Measurements from ENCODE around the gene PAK4. TPM values are rescaled to one million over a fixed set of nuclear protein-coding genes. Genes with fewer than 3 reads are reported as not detected.
"Not testable (repeated sequence)": the region's sequence is repeated elsewhere in the genome, so short reads cannot be mapped to it uniquely, and the experiment has no call there.

PAK4 gene
- total RNA-seq, 5 donors from 2014 or later (not counting 1 experiment from before 2014, with no cell fraction given) = 8.6 to 16.8 (median 12.9) TPM

DNA sequence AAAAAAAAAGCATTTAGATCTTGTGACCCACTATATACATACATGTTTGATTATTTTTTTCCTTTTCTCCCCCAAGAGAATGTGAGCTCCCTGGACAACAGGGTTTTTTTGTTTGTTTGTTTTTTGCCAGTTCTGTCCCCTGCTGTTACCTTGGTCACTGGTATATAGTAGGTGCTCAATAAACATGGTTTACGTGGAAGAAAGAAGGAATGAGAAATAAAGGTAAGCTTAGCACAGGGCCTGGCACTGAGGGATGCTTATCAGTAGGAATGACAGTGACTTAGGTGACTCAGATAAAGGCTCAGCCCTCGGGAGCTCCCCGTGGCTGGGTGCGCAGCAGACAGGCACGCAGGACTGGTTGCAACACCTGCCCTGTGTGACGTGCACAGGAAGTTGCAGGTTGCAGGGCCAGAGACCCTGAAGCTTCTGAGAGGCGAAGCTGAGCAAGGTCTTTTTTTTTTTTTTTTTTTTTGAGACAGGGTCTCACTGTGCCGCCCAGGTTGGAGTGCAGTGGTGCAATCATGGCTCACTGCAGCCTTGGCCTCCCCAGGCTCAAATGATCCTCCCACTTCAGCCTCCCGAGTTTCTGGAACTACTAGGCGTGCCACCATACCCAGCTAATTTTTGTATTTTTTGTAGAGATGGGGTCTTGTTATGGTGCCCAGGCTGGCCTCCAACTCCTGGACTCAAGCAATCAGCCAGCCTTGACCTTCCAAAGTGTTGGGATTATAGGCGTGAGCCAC lies 10.3 kb upstream of the PAK4 start:
- Histone ChIP-seq H3K4me3 (ENCODE audit: control insufficient read depth in 1 of 2, extremely low read depth in 1 of 2, low read length in 1 of 2) (no peak overlapping the region), H3K9me3 (no peaks in the 10 kb centered on the region), H3K27me3 (replicated peaks in 1 of 2; ENCODE audit: control insufficient read depth in 2 of 2, extremely low read depth in 1 of 2, insufficient read depth in 2 of 2, low read length in 1 of 2) (peaks cover 0 to 27% of the 10 kb centered on the region in 2 experiments), H3K4me1 (ENCODE audit: control insufficient read depth in 1 of 2, extremely low read depth in 1 of 2, insufficient read depth in 2 of 2, low read length in 2 of 2) (peaks cover 0 to 5% of the 10 kb centered on the region in 2 experiments), H3K36me3 (ENCODE audit: control insufficient read depth in 2 of 2, extremely low read depth in 1 of 2, insufficient read depth in 1 of 2, low read length in 1 of 2) (no peaks in the 10 kb centered on the region), H3K27ac (ENCODE audit: low read length) (no peak overlapping the region)
- H3K27me3 Mint-ChIP-seq = peaks cover 4% of the 10 kb centered on the region in 2 donors
- ChIA-PET CTCF (interaction anchor here (0.6 to 0.7 kb wide), 4 partner anchors 32 to 701 kb away, joined by 3 to 4 read pairs (median 3); no protein-coding TSS in a partner anchor), POLR2A (interaction anchor here in 1 of 2 donors (0.5 kb wide), 1 partner anchor 103 kb away, joined by 7 read pairs; no protein-coding TSS in a partner anchor)
- H3K9me3 Mint-ChIP-seq = no peaks in the 10 kb centered on the region
- DNase-seq = no peak
- H3K4me3 Mint-ChIP-seq = no peak overlapping the region
- no peak overlapping the region for H3K27ac Mint-ChIP-seq
- no peak for ATAC-seq (replicated peaks in 1 of 4)
- 78% methylated on average over 7 of the region's 11 CpGs for WGBS (ENCODE audit: insufficient coverage)
- H3K4me1 Mint-ChIP-seq = peaks cover 3 to 6% (median 6%) of the 10 kb centered on the region in 3 donors
- no peaks in the 10 kb centered on the region for H3K36me3 Mint-ChIP-seq

DNA sequence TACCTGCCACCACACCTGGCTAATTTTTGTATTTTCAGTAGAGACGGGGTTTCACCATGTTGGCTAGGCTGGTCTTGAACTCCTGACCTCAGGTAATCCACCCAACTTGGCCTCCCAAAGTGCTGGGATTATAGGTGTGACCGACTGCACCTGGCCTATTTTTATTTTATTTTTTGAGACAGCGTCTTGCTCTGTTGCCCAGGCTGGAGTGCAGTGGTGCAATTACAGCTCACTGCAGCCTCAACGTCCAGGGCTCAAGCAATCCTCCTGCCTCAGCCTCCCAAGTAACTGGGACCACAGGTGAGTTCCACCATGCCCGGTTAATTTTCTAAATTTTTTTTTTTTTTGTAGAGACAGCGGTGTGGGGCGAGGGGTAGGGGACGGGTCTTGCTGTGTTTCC lies 8.6 kb upstream of the PAK4 start:
- H3K9me3 Mint-ChIP-seq; H3K27ac ChIP-seq (ENCODE audit: low read length); ATAC-seq (replicated peaks in 1 of 4); H3K4me3 Mint-ChIP-seq; H3K9me3 ChIP-seq; H3K36me3 ChIP-seq (ENCODE audit: control insufficient read depth in 2 of 2, extremely low read depth in 1 of 2, insufficient read depth in 1 of 2, low read length in 1 of 2); H3K36me3 Mint-ChIP-seq; H3K4me1 ChIP-seq (ENCODE audit: control insufficient read depth in 1 of 2, extremely low read depth in 1 of 2, insufficient read depth in 2 of 2, low read length in 2 of 2); H3K4me3 ChIP-seq (ENCODE audit: control insufficient read depth in 1 of 2, extremely low read depth in 1 of 2, low read length in 1 of 2); H3K27ac Mint-ChIP-seq; DNase-seq; POLR2A ChIA-PET; CTCF ChIA-PET; H3K4me1 Mint-ChIP-seq: not testable (repeated sequence)
- H3K27me3 Mint-ChIP-seq = peaks cover 4 to 10% of the 10 kb centered on the region in 2 donors
- 81% methylated on average over 6 of the region's 8 CpGs for WGBS (ENCODE audit: insufficient coverage)
- H3K27me3 ChIP-seq (replicated peaks in 1 of 2; ENCODE audit: control insufficient read depth in 2 of 2, extremely low read depth in 1 of 2, insufficient read depth in 2 of 2, low read length in 1 of 2) = peaks cover 0 to 29% of the 10 kb centered on the region in 2 experiments

DNA sequence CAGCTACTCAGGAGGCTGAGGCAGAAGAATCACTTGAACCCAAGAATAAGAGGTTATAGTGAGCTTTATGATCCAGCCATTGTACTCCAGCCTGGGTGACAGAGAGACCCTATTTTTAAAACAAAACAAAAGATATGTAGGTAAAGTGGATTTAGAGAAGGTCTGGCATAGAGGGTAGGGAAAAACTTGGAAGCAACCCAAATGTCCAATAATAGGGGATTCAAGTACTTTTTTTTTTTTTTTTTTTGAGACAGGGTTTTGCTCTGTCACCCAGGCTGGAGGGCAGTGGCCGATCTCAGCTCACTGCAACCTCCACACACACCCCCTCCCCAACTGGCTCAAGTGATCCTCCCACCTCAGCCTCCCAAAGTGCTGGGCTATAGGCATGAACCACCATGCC lies 5.8 kb upstream of the PAK4 start:
- no peaks in the 10 kb centered on the region for H3K36me3 Mint-ChIP-seq
- Histone ChIP-seq H3K36me3 (ENCODE audit: control insufficient read depth in 2 of 2, extremely low read depth in 1 of 2, insufficient read depth in 1 of 2, low read length in 1 of 2) (no peaks in the 10 kb centered on the region), H3K9me3 (no peaks in the 10 kb centered on the region), H3K27me3 (replicated peaks in 1 of 2; ENCODE audit: control insufficient read depth in 2 of 2, extremely low read depth in 1 of 2, insufficient read depth in 2 of 2, low read length in 1 of 2) (peaks cover 0 to 12% of the 10 kb centered on the region in 2 experiments), H3K27ac (ENCODE audit: low read length) (no peak overlapping the region), H3K4me3 (ENCODE audit: control insufficient read depth in 1 of 2, extremely low read depth in 1 of 2, low read length in 1 of 2) (no peak overlapping the region), H3K4me1 (ENCODE audit: control insufficient read depth in 1 of 2, extremely low read depth in 1 of 2, insufficient read depth in 2 of 2, low read length in 2 of 2) (peaks cover 0 to 13% of the 10 kb centered on the region in 2 experiments)
- DNase-seq (no peak), ATAC-seq (replicated peaks in 1 of 4) (no peak)
- POLR2A ChIA-PET = no interaction called here
- CTCF ChIA-PET = interaction anchor here in 1 of 2 donors (0.7 to 0.9 kb wide), 2 partner anchors 56 to 210 kb away, joined by 4 read pairs; no protein-coding TSS in a partner anchor
- no CpG with 5 or more reads among the region's 1 CpG for WGBS (ENCODE audit: insufficient coverage)
- H3K27ac Mint-ChIP-seq = no peak overlapping the region
- H3K9me3 Mint-ChIP-seq = no peaks in the 10 kb centered on the region
- peaks cover 4 to 6% of the 10 kb centered on the region in 2 donors for H3K27me3 Mint-ChIP-seq
- H3K4me3 Mint-ChIP-seq = no peak overlapping the region
- peaks cover 10 to 18% (median 13%) of the 10 kb centered on the region in 3 donors for H3K4me1 Mint-ChIP-seq

DNA sequence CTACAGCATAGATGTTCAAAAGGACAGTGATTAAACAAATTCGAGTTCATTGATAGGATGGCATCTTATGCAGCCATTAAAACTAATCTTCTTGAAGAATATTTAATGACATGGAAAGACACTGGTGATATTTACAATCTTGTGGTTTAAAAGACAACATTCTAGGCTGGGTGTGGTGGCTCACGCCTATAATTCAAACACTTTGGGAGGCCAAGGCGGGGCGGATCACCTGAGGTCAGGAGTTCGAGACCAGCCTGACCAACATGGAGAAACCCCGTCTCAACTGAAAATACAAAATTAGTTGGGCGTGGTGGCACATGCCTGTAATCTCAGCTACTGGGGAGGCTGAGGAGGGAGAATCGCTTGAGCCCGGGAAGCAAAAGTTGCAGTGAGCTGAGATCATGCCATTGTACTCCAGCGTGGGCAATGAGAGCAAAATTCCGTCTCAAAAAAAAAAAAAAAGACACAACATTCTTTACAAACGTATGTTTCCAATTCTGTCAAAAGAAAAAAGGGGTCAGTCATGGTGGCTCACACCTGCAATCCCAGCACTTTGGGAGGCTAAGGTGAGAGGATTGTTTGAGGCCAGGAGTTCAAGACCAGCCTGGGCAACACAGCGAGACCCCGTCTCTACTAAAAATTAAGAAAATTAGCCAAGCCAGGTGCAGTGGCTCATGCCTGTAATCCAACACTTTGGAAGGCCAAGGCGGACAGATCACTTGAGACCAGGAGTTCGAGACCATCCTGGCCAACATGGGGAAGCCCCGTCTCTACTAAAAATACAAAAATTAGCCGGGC lies 2.5 kb upstream of the PAK4 start:
- DNase-seq = no peak
- ChIA-PET CTCF (interaction anchor here (0.7 to 1.6 kb wide), 4 partner anchors 65 to 261 kb away, joined by 3 to 7 read pairs (median 4); no protein-coding TSS in a partner anchor), POLR2A (no interaction called here)
- no peaks in the 10 kb centered on the region for H3K9me3 ChIP-seq
- no peak overlapping the region for H3K4me3 ChIP-seq (ENCODE audit: control insufficient read depth in 1 of 2, extremely low read depth in 1 of 2, low read length in 1 of 2)
- Mint-ChIP-seq H3K36me3 (no peaks in the 10 kb centered on the region), H3K27me3 (peaks cover 0 to 6% of the 10 kb centered on the region in 2 donors), H3K27ac (no peak overlapping the region), H3K4me1 (peaks cover 32 to 43% (median 36%) of the 10 kb centered on the region in 3 donors), H3K4me3 (peak overlapping the region in 2 of 3 donors; percentile 49 to 94), H3K9me3 (no peaks in the 10 kb centered on the region)
- peaks cover 2 to 31% of the 10 kb centered on the region in 2 experiments for H3K4me1 ChIP-seq (ENCODE audit: control insufficient read depth in 1 of 2, extremely low read depth in 1 of 2, insufficient read depth in 2 of 2, low read length in 2 of 2)
- peaks cover 0 to 7% of the 10 kb centered on the region in 2 experiments for H3K27me3 ChIP-seq (replicated peaks in 1 of 2; ENCODE audit: control insufficient read depth in 2 of 2, extremely low read depth in 1 of 2, insufficient read depth in 2 of 2, low read length in 1 of 2)
- no peak for ATAC-seq (replicated peaks in 1 of 4)
- no peak overlapping the region for H3K27ac ChIP-seq (ENCODE audit: low read length)
- H3K36me3 ChIP-seq (ENCODE audit: control insufficient read depth in 2 of 2, extremely low read depth in 1 of 2, insufficient read depth in 1 of 2, low read length in 1 of 2) = no peaks in the 10 kb centered on the region
- 80% methylated on average over 6 of the region's 18 CpGs for WGBS (ENCODE audit: insufficient coverage)

DNA sequence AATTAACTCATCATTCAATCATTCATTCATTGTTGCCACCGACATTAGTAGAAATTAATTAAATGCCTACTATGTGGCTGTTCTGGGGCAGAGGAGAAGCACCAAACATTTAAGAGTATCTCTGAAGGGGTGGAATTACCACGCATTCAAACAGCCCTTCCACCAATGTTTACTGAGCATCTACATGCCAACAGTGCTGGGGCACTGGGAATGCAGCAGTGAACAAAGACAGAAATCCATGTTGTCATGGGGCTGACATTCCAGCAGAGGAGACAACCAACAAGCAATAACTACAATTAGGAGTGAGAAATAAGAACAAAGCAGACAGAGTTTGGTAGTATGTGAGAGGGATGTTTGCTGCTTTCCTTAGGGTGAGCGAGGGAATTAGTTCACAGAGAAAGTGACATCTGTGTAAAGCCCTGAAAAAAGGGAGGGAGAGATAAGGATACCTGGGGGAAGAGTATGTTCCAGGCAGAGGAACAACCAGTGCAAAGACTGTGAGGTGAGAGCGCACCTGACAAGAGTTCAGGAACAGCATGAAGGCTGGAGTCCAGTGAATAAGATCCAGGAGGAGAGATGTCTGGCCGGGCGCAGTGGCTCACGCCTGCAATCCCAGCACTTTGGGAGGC lies 1.3 kb upstream of the PAK4 start:
- H3K27me3 Mint-ChIP-seq = peaks cover 0 to 6% of the 10 kb centered on the region in 2 donors
- H3K4me3 ChIP-seq (ENCODE audit: control insufficient read depth in 1 of 2, extremely low read depth in 1 of 2, low read length in 1 of 2) = no peak overlapping the region
- H3K9me3 ChIP-seq = no peaks in the 10 kb centered on the region
- H3K36me3 ChIP-seq (ENCODE audit: control insufficient read depth in 2 of 2, extremely low read depth in 1 of 2, insufficient read depth in 1 of 2, low read length in 1 of 2) = no peaks in the 10 kb centered on the region
- ATAC-seq (replicated peaks in 1 of 4) (no peak), DNase-seq (no peak)
- H3K36me3 Mint-ChIP-seq = no peaks in the 10 kb centered on the region
- H3K27ac ChIP-seq (ENCODE audit: low read length) = no peak overlapping the region
- ChIA-PET CTCF (interaction anchor here in 1 of 2 donors (0.7 kb wide), 1 partner anchor 260 kb away, joined by 6 read pairs; no protein-coding TSS in a partner anchor), POLR2A (no interaction called here)
- H3K27me3 ChIP-seq (replicated peaks in 1 of 2; ENCODE audit: control insufficient read depth in 2 of 2, extremely low read depth in 1 of 2, insufficient read depth in 2 of 2, low read length in 1 of 2) = peaks cover 0 to 7% of the 10 kb centered on the region in 2 experiments
- peaks cover 2 to 31% of the 10 kb centered on the region in 2 experiments for H3K4me1 ChIP-seq (ENCODE audit: control insufficient read depth in 1 of 2, extremely low read depth in 1 of 2, insufficient read depth in 2 of 2, low read length in 2 of 2)
- peak overlapping the region; percentile 36 to 62 for H3K27ac Mint-ChIP-seq
- peaks cover 34 to 47% (median 40%) of the 10 kb centered on the region in 3 donors for H3K4me1 Mint-ChIP-seq
- H3K9me3 Mint-ChIP-seq = no peaks in the 10 kb centered on the region
- peak overlapping the region; percentile 62 to 94 (median 67) for H3K4me3 Mint-ChIP-seq
- 89% methylated on average over 2 of the region's 7 CpGs for WGBS (ENCODE audit: insufficient coverage)

DNA sequence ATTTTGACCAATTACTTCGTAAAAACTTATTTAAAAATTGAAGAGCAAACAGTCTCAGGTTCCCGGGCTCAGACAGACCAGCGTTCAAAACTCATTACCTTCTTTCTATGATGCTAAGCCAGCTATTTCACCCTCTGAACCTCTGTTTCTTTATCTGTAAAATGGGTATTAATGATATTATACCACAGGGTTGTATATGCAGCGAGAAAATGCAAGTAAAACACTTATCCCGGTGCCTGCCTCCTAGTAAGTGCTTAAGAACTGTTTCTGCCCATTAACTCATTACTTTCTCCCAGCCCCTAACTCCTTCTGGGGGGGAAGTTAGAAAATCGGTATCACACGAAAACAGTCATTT lies 410 bp upstream of the PAK4 start:
- peak overlapping the region; percentile 95 to 96 for H3K27ac Mint-ChIP-seq
- no peaks in the 10 kb centered on the region for H3K9me3 ChIP-seq
- no peaks in the 10 kb centered on the region for H3K36me3 ChIP-seq (ENCODE audit: control insufficient read depth in 2 of 2, extremely low read depth in 1 of 2, insufficient read depth in 1 of 2, low read length in 1 of 2)
- H3K9me3 Mint-ChIP-seq = no peaks in the 10 kb centered on the region
- peaks cover 0 to 4% of the 10 kb centered on the region in 2 experiments for H3K27me3 ChIP-seq (replicated peaks in 1 of 2; ENCODE audit: control insufficient read depth in 2 of 2, extremely low read depth in 1 of 2, insufficient read depth in 2 of 2, low read length in 1 of 2)
- peak overlapping the region; percentile 90 for H3K27ac ChIP-seq (ENCODE audit: low read length)
- H3K4me1 Mint-ChIP-seq = peaks cover 37 to 56% (median 43%) of the 10 kb centered on the region in 3 donors
- H3K4me3 Mint-ChIP-seq = peak overlapping the region; percentile 92 to 96 (median 94)
- peak overlapping the region; percentile 55 to 76 for H3K4me3 ChIP-seq (ENCODE audit: control insufficient read depth in 1 of 2, extremely low read depth in 1 of 2, low read length in 1 of 2)
- H3K4me1 ChIP-seq (ENCODE audit: control insufficient read depth in 1 of 2, extremely low read depth in 1 of 2, insufficient read depth in 2 of 2, low read length in 2 of 2) = peaks cover 2 to 31% of the 10 kb centered on the region in 2 experiments
- WGBS (ENCODE audit: insufficient coverage) = no CpG with 5 or more reads among the region's 7 CpGs
- ChIA-PET CTCF (no interaction called here), POLR2A (no interaction called here)
- DNase-seq (no peak), ATAC-seq (replicated peaks in 1 of 4) (no peak)
- H3K36me3 Mint-ChIP-seq = no peaks in the 10 kb centered on the region
- peaks cover 0 to 6% of the 10 kb centered on the region in 2 donors for H3K27me3 Mint-ChIP-seq
